ENCODE data around the gene KLHL10. TPM values are rescaled to one million over a fixed set of nuclear protein-coding genes. Genes with fewer than 3 reads are reported as not detected.

Gene KLHL10
- total RNA-seq, 1 experiment from 2014 or later, result not detected

GRCh38 chr17:41810659-41811548 lies 26.7 kb upstream of the KLHL10 start:
- intact Hi-C loops (cut with micrococcal nuclease), result no loop called here

DNA sequence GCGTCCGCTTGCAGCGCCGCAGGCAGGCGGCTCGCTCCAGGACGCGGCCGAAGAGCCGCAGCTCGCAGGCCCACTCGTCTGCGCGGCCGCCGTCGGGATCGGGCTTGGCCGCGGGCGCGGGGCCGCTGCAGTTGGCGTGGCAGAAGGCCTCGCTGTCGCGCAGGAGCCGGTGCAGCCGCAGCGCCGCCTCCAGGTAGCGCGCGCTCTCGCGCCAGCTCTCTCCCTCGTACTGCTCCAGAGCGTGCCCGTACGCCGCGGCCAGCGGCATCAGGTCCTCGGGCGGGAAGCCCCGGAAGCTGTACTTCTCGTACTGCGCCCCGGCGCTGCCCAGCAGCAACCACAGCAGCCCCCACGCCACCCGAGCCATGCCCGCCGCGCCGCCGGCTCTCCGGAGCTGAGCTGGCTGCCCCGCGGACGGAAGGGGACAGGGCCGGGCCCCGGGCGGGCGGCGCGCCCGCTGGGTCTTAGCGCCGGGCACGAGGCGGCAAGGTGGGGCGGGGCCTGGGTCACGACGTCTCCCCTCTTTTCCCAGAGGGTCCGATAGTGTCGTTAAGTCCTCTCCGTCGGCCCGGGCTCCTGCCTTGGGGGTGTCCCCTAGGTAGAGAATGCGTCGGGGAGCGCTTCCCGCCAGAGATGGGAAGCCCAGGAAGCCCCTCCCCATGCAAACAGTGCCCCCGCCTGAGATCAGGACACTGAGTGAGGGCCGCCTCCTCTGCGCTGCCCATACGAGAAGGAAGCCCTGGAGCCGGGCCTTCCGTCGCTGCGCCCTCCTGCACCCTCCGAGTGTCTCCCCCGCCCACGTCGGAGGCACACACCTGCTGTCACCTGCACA lies 25.9 kb upstream of the KLHL10 start, which contains the start of gene P3H4:
Gene P3H4 (minus strand): TSS at position 401 of the 832 bp plus-strand sequence. CDS start 34 bp downstream, at position 367.
- Histone ChIP-seq H3K27me3 (ENCODE audit: low read length) (no peaks in the 10 kb centered on the region), H3K9me2 (replicated peaks; ENCODE audit: low read length) (no peaks in the 10 kb centered on the region), H3K9ac (ENCODE audit: low read length) (peak within 1 kb of the TSS; percentile 83), H2AFZ (ENCODE audit: low read length) (peak within 1 kb of the TSS; percentile 88), H3F3A (ENCODE audit: low read length, unreplicated experiment) (no peaks in the 10 kb centered on the region), H3K4me3 (ENCODE audit: low read length) (peak within 1 kb of the TSS; percentile 85), H3K4me2 (ENCODE audit: low read length) (peak within 1 kb of the TSS; percentile 99), H3K79me2 (ENCODE audit: low read length) (peaks cover 49% of the 10 kb centered on the region), H3K36me3 (ENCODE audit: low read depth, low read length) (no peaks in the 10 kb centered on the region), H3K4me1 (ENCODE audit: insufficient read depth, low read length) (peaks cover 27% of the 10 kb centered on the region), H3K27ac (ENCODE audit: low read length) (peak within 1 kb of the TSS; percentile 65), H3K9me3 (ENCODE audit: low read length) (no peaks in the 10 kb centered on the region), H4K20me1 (ENCODE audit: low read length) (no peaks in the 10 kb centered on the region)
- TF ChIP-seq CTCF (conservative IDR thresholded peaks at IDR 0.05; ENCODE audit: low read depth, low read length) (peak; percentile 52), EZH2phosphoT487 (IDR thresholded peaks at IDR 0.05; ENCODE audit: borderline replicate concordance, low read length) (no peak)
- POLR2A ChIA-PET (ENCODE audit: unreplicated experiment), result interaction anchor here (0.5 kb wide), 1 partner anchor 94 kb away, joined by 3 read pairs; no protein-coding TSS in a partner anchor
- intact Hi-C loops (cut with micrococcal nuclease), result no loop called here
- ATAC-seq, result peak; percentile 72
- CTCF ChIA-PET, result interaction anchor here (0.5 to 0.6 kb wide), 2 partner anchors 27 to 947 kb away, joined by 3 read pairs; no protein-coding TSS in a partner anchor
- BruUV-seq (replicated peaks), result no TSS peak
- peak; percentile 70 for DNase-seq

More at GRCh38 chr17:41810659-41811548, 26.7 kb upstream of the KLHL10 start:
- H3F3A ChIP-seq (ENCODE audit: low read length, unreplicated experiment), result no peaks in the 10 kb centered on the region
- H3K9me2 ChIP-seq (replicated peaks; ENCODE audit: low read length), result no peaks in the 10 kb centered on the region
- peaks cover 27% of the 10 kb centered on the region for H3K4me1 ChIP-seq (ENCODE audit: insufficient read depth, low read length)
- H3K36me3 ChIP-seq (ENCODE audit: low read depth, low read length), result no peaks in the 10 kb centered on the region
- H3K4me2 ChIP-seq (ENCODE audit: low read length), result peak overlapping the region; percentile 99
- peak overlapping the region; percentile 65 for H3K27ac ChIP-seq (ENCODE audit: low read length)
- no peaks in the 10 kb centered on the region for H4K20me1 ChIP-seq (ENCODE audit: low read length)
- H3K27me3 ChIP-seq (ENCODE audit: low read length), result no peaks in the 10 kb centered on the region
- BruUV-seq (replicated peaks), result TSS peak; percentile 37
- no peaks in the 10 kb centered on the region for H3K9me3 ChIP-seq (ENCODE audit: low read length)
- H3K4me3 ChIP-seq (ENCODE audit: low read length), result peak overlapping the region; percentile 85
- peak overlapping the region; percentile 83 for H3K9ac ChIP-seq (ENCODE audit: low read length)
- DNase-seq, result no peak
- CTCF ChIA-PET, result interaction anchor here (0.5 to 0.6 kb wide), 2 partner anchors 26 to 948 kb away, joined by 3 read pairs; no protein-coding TSS in a partner anchor
- POLR2A ChIA-PET (ENCODE audit: unreplicated experiment), result no interaction called here
- peak; percentile 6 for ATAC-seq
- peaks cover 49% of the 10 kb centered on the region for H3K79me2 ChIP-seq (ENCODE audit: low read length)
- H2AFZ ChIP-seq (ENCODE audit: low read length), result peak overlapping the region; percentile 88; the same call in 1 of the 2 replicates
- no peak for TF ChIP-seq EZH2 (IDR thresholded peaks at IDR 0.05; ENCODE audit: low read length, unreplicated experiment)

All from PC-3 (cell line).